Measurements from ENCODE around the gene TTC23L. TPM values are rescaled to one million over a fixed set of nuclear protein-coding genes. Genes with fewer than 3 reads are reported as not detected.

The TTC23L gene
- total and polyA plus RNA-seq, 2 of the 8 experiments (the other 6 are each of a cell fraction or from before 2014, with no cell fraction given), result 1.1 to 2.4 TPM

GRCh38 chr5:34929134-34929719 lies 90.3 kb downstream of the TTC23L start, which contains the start of gene DNAJC21:
Gene DNAJC21 (plus strand): TSS chr5:34929559. CDS start chr5:34929820, 261 bp downstream.
- CTCF ChIA-PET (ENCODE audit: partially characterized antibody), result interaction anchor here (1.3 to 1.5 kb wide), 2 partner anchors 29 to 74 kb away, joined by 3 to 5 read pairs; no protein-coding TSS in a partner anchor
- H2BK12ac ChIP-seq (ENCODE audit: low read depth, low read length), result no peak within 1 kb of the TSS
- no peak within 1 kb of the TSS for H4K5ac ChIP-seq (ENCODE audit: insufficient read length, low read depth, low read length)
- peak within 1 kb of the TSS; percentile 82 for H3K4ac ChIP-seq (replicated peaks; ENCODE audit: insufficient read length, low read depth, low read length)
- no peak within 1 kb of the TSS for H2BK15ac ChIP-seq (ENCODE audit: low read length)
- no peaks in the 10 kb centered on the region for H3K27me3 ChIP-seq (replicated peaks in 1 of 4; ENCODE audit: control insufficient read depth in 3 of 4, extremely low read depth in 1 of 4, insufficient read depth in 3 of 4, low read length in 3 of 4)
- POLR2A ChIA-PET (ENCODE audit: partially characterized antibody), result interaction anchor here (0.6 to 3.8 kb wide), 18 partner anchors 10 to 1867 kb away, joined by 3 to 51 read pairs (median 4); partner anchors contain the start of genes BRIX1 and RAD1
- DNase-seq (ENCODE audit: low read depth in 1 of 2, low spot score in 2 of 2) (peak; percentile 94 to 98), FAIRE-seq (no peak)
- H3K36me3 ChIP-seq (ENCODE audit: control insufficient read depth in 2 of 4, insufficient read depth in 4 of 4, low read length in 3 of 4), result peaks cover 10 to 36% (median 22%) of the 10 kb centered on the region in 4 experiments
- peak within 1 kb of the TSS; percentile 73 for H4K8ac ChIP-seq (ENCODE audit: extremely low read depth, insufficient read depth, low read length)
- H3K79me2 ChIP-seq (ENCODE audit: control insufficient read depth in 1 of 2, insufficient read depth in 2 of 2, low read length in 2 of 2), result peaks cover 6 to 33% of the 10 kb centered on the region in 2 experiments; a peak in 3 of 4 replicates
- peak within 1 kb of the TSS; percentile 28 to 78 (median 76) for H3K9ac ChIP-seq (replicated peaks in 1 of 4; ENCODE audit: extremely low read depth in 1 of 4, low read depth in 3 of 4, low read length in 3 of 4)
- H3K23me2 ChIP-seq (ENCODE audit: low read depth, low read length), result no peaks in the 10 kb centered on the region
- H3K27ac ChIP-seq (ENCODE audit: low read depth, low read length), result peak within 1 kb of the TSS; percentile 66
- 1% methylated on average over 13 of the region's 63 CpGs; no CpG with 5 or more reads in 1 of the 2 experiments for WGBS, 2 experiments (ENCODE audit: extremely low coverage in 1 of 2, insufficient coverage in 1 of 2, insufficient read length in 1 of 2, insufficient replicate concordance in 2 of 2, low coverage in 1 of 2, low lambda C conversion rate in 2 of 2, missing lambda C conversion rate in 1 of 2)
- peak within 1 kb of the TSS; percentile 62 to 72 for H3K4me2 ChIP-seq (ENCODE audit: insufficient read depth in 1 of 2, low read depth in 2 of 2, low read length in 2 of 2)
- peaks cover 3% of the 10 kb centered on the region for H3K79me1 ChIP-seq (ENCODE audit: low read depth, low read length)
- no peak within 1 kb of the TSS for H3K14ac ChIP-seq (ENCODE audit: insufficient read length)
- peaks cover 0 to 2% of the 10 kb centered on the region in 2 experiments for H4K20me1 ChIP-seq (replicated peaks in 1 of 2; ENCODE audit: control insufficient read depth in 1 of 2, insufficient read depth in 2 of 2, low read length in 2 of 2)
- no peaks in the 10 kb centered on the region; a peak in 1 of 7 replicates for H3K4me1 ChIP-seq (replicated peaks in 1 of 4; ENCODE audit: control insufficient read depth in 3 of 4, insufficient read depth in 4 of 4, low read length in 3 of 4)
- peak within 1 kb of the TSS; percentile 66; the same call in 1 of the 2 replicates for H2BK5ac ChIP-seq (ENCODE audit: low read depth, low read length)
- H3K9me3 ChIP-seq (ENCODE audit: insufficient read depth in 2 of 2, low read depth in 1 of 2, low read length in 1 of 2), result no peaks in the 10 kb centered on the region
- H2BK20ac ChIP-seq (ENCODE audit: low read length), result no peak within 1 kb of the TSS
- H3K18ac ChIP-seq (ENCODE audit: extremely low read depth, low read length), result peak within 1 kb of the TSS; percentile 34; the same call in 1 of the 2 replicates
- no peak within 1 kb of the TSS for H3K23ac ChIP-seq (ENCODE audit: insufficient read length)
- no peak within 1 kb of the TSS for H4K91ac ChIP-seq (replicated peaks; ENCODE audit: insufficient read length, low read length)
- no peak within 1 kb of the TSS for H3K56ac ChIP-seq (replicated peaks; ENCODE audit: insufficient read length, low read depth, low read length)
- peak within 1 kb of the TSS; percentile 37; the same call in 1 of the 2 replicates for H2AFZ ChIP-seq (ENCODE audit: low read length)
- no peak within 1 kb of the TSS for H2AK5ac ChIP-seq (ENCODE audit: low read depth, low read length)
- peak within 1 kb of the TSS; percentile 50 to 96 (median 93) for H3K4me3 ChIP-seq (ENCODE audit: extremely low read depth in 1 of 4, insufficient read depth in 2 of 4, low read depth in 3 of 4, low read length in 4 of 4)
- H2BK120ac ChIP-seq (replicated peaks; ENCODE audit: low read depth, low read length), result peak within 1 kb of the TSS; percentile 49
- TF ChIP-seq E2F6 (IDR thresholded peaks at IDR 0.05) (peak; percentile 76), MAX (IDR thresholded peaks at IDR 0.05) (peak; percentile 82), EZH2 (IDR thresholded peaks at IDR 0.05; ENCODE audit: low read depth, low read length, severe bottlenecking) (no peak), BRCA1 (IDR thresholded peaks at IDR 0.05; ENCODE audit: low read depth, low read length) (no peak), KDM1A (IDR thresholded peaks at IDR 0.05; ENCODE audit: borderline replicate concordance, low read length) (no peak)

Measured in H1 (cell line).